Measurements from ENCODE around the gene TMEM30A. TPM values are rescaled to one million over a fixed set of nuclear protein-coding genes. Genes with fewer than 3 reads are reported as not detected.

Gene TMEM30A
- total RNA-seq, 4 donors from 2014 or later, result 32.5 to 59.8 (median 54.7) TPM

DNA sequence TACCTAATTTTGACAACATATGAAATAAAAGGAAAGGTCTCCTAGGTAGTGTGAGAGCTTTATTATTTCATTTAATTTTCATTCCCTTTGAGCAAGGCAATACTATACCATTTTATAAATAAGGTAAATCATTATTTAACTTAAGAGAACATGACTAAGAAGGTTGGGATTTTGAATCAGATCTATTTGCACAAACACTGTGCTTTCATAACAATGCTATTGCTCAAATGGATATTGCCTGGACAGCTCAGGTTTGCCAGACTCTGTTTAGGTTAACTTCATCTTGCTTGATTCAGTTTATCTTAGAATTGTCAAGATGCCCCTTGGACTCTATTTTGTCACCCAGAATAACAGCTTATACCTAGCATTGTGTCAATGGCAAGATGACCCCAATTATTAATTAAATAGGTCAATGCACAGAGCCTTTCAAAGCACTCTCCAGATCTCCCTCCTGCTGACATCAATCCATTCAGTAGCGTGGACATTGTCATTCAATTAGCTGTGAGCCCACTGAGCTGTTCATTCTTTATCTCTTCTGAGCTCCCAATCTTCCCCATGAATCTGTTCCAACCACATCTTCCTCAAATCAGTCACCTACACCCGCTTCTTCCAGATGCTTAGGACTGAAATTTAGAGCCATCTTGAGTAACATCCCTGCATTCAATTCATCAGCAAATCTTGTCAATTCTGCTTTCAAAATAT lies 42.1 kb upstream of the TMEM30A start:
- no peak for DNase-seq (ENCODE audit: low spot score in 2 of 2)
- TF ChIP-seq POLR2A (IDR thresholded peaks at IDR 0.05), result no peak
- no peak for TF ChIP-seq CTCF (IDR thresholded peaks at IDR 0.05)
- 83 to 84% methylated on average over 2 of the region's 2 CpGs for WGBS, 2 donors
- intact Hi-C loops (cut with DNase I; ENCODE audit: low total_unique reads), result no loop called here
- H3K4me3 ChIP-seq (ENCODE audit: low read depth, poor library complexity, severe bottlenecking), result no peak overlapping the region

DNA sequence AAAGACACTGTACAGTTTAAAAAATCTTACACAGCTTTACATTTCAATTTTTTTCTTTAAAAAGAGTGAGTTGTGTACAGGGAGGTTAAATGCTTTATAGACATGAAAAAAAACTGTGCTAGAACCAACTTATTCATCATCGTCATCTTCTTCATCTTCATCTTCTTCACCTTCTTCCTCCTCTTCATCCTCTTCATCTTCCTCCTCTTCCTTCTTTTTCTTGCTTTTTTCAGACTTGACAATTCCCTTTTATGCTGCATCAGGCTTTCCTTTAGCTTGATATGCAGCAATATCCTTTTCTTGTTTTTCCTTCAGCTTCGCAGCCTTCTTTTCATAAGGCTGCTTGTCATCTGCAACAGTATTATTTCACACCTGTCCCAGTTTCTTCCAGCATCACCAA lies 34.3 kb upstream of the TMEM30A start:
- WGBS, 2 donors, result 65 to 69% methylated on average over 2 of the region's 2 CpGs
- no peak for TF ChIP-seq CTCF (IDR thresholded peaks at IDR 0.05)
- no peak for TF ChIP-seq POLR2A (IDR thresholded peaks at IDR 0.05)
- no peak for DNase-seq (ENCODE audit: low spot score in 2 of 2)
- intact Hi-C loops (cut with DNase I; ENCODE audit: low total_unique reads), result no loop called here
- H3K4me3 ChIP-seq (ENCODE audit: low read depth, poor library complexity, severe bottlenecking), result no peak overlapping the region

DNA sequence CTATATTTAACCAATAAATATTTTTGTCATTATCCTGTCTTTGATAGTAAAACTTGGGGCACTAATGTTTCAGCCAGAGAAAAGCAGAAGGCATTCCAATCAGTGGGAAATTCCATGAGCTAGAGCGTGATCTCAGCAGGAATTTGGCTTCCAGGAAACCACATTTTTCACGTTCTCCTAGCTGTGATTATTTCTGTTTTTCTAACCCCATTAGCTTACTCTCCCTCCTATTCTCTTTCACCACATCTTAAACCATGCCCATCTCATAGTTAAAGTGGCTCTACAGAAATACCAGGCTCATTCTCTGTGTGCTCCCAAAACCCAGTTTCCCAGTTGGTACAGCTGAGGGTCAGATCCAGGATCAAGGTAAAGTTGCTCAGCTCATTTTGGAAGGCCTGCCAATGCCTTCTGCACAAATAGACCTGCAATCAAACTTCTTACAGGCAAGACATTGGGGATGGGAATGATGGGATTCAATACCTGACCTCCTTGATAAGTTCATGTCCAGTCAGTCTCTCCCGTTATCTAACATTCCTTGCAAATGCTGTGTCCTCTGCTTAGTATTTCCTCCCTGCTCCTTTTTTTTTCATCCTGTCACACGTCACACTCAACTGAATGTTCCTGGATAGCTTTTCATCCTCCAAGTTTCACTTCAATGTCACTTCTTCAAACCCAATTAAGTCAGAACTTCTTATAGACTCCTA lies 33.1 kb upstream of the TMEM30A start:
- intact Hi-C loops (cut with DNase I; ENCODE audit: low total_unique reads), result no loop called here
- 47 to 57% methylated on average over 4 of the region's 4 CpGs for WGBS, 2 donors
- no peak for DNase-seq (ENCODE audit: low spot score in 2 of 2)
- no peak overlapping the region for H3K4me3 ChIP-seq (ENCODE audit: low read depth, poor library complexity, severe bottlenecking)
- no peak for TF ChIP-seq CTCF (IDR thresholded peaks at IDR 0.05)
- no peak for TF ChIP-seq POLR2A (IDR thresholded peaks at IDR 0.05)

- DNase-seq (ENCODE audit: low spot score in 2 of 2), result no peak
- intact Hi-C loops (cut with DNase I; ENCODE audit: low total_unique reads), result no loop called here
These were observed 31.4 kb upstream of the TMEM30A start for GRCh38 chr6:75315978-75316377.

DNA sequence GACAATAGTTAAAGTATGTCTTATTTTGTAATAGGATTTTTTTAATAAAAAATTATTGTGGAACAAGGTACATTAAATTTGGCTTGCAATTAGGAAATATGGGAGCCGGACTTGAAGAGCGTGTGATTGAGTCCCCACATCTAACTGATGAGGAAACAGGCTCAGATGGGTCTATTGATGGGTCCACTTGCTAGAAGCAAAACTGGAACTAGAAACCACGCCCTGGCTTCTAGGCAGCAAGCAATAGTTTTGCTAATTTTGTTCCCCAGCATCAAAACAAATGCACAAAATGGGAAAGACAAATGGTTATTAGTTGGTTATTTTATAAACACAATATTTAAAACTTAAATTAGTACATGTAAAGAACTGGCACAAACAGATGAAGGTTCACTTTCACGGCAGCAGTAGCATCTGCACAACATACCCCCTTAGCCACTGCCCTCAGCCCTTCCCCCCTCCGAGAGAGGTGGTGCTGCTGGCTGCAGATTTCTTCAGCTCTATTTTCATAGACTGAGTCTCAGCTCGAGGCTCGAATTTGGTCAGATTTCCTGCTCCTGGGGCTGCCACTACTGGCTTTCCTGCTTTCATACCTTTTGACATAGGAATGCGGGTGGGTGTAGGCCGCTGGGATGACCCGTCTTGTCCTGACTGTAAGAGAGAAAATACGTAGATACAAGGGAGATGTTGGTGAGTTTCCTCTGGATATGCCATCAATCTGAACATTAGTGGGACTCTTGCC lies 23.8 kb upstream of the TMEM30A start:
- intact Hi-C loops (cut with DNase I; ENCODE audit: low total_unique reads), result loop anchor here (10.0 kb wide), 1 partner anchor 206 kb away; no protein-coding TSS in a partner anchor
- no peak overlapping the region for H3K4me3 ChIP-seq (ENCODE audit: low read depth, poor library complexity, severe bottlenecking)
- TF ChIP-seq POLR2A (IDR thresholded peaks at IDR 0.05) (no peak), CTCF (IDR thresholded peaks at IDR 0.05) (no peak)
- DNase-seq (ENCODE audit: low spot score in 2 of 2), result no peak
- WGBS, 2 donors, result 71% methylated on average over 11 of the region's 11 CpGs

More at GRCh38 chr6:75315978-75316377, 31.4 kb upstream of the TMEM30A start:
- TF ChIP-seq CTCF (IDR thresholded peaks at IDR 0.05) (no peak), POLR2A (IDR thresholded peaks at IDR 0.05) (no peak)
- H3K4me3 ChIP-seq (ENCODE audit: low read depth, poor library complexity, severe bottlenecking), result no peak overlapping the region

All from lower leg skin (tissue), 4 donors.